Thymus (tissue), 11 donors: ENCODE data around the gene CAMTA1. TPM values are rescaled to one million over a fixed set of nuclear protein-coding genes. Genes with fewer than 3 reads are reported as not detected.

Source experiments
- DNase-seq, 9 donors: peaks; one replicate each; pipeline ENCODE4 v3.0.0-alpha.2; 2013; ENCODE audit warnings: low spot score in 9 of 9, low read depth in 6 of 9, missing footprints in 1 of 9
- H3K27ac ChIP-seq, 2 donors: one replicate each; pipeline ENCODE4 v1.5.1; 2013; ENCODE audit warnings: control low read depth in 1 of 2, low read depth in 1 of 2, low read length in 1 of 2, mild to moderate bottlenecking in 1 of 2, moderate library complexity in 1 of 2
- H3K27me3 ChIP-seq, 2 donors: one replicate each; pipeline ENCODE4 v1.5.1; 2013; ENCODE audit warnings: low read length in 1 of 2; ENCODE audit not compliant: control insufficient read depth in 2 of 2, insufficient read depth in 1 of 2
- H3K36me3 ChIP-seq, 2 donors: one replicate each; pipeline ENCODE4 v1.5.1; 2013; ENCODE audit warnings: low read length in 1 of 2, mild to moderate bottlenecking in 1 of 2, moderate library complexity in 1 of 2; ENCODE audit not compliant: control insufficient read depth in 2 of 2, insufficient read depth in 2 of 2
- H3K4me1 ChIP-seq, 2 donors: one replicate each; pipeline ENCODE4 v1.5.1; 2013; ENCODE audit warnings: low read length in 2 of 2; ENCODE audit not compliant: control insufficient read depth in 2 of 2, insufficient read depth in 2 of 2
- H3K4me3 ChIP-seq, 2 donors: one replicate each; pipeline ENCODE4 v1.5.1; 2013; ENCODE audit warnings: low read length in 2 of 2, control low read depth in 1 of 2, mild to moderate bottlenecking in 1 of 2
- H3K9me3 ChIP-seq, 2 donors: one replicate each; pipeline ENCODE4 v1.5.1; 2013; ENCODE audit warnings: low read length in 1 of 2, mild to moderate bottlenecking in 1 of 2; ENCODE audit not compliant: control insufficient read depth in 2 of 2, insufficient read depth in 1 of 2
- WGBS: extraction: QIAGEN DNeasy Blood & Tissue Kit; methylation state at CpG from one replicate; pipeline ENCODE4 v1.1.7; 2013; 5-methylcytosine and 5-hydroxymethylcytosine counted together
- polyA plus RNA-seq: library from polyadenylated mRNA; stranded (reverse); fragments of 200-250 nt; gene quantifications from one replicate; pipeline ENCODE4 v1.2.3, GENCODE V29; 2013
- total RNA-seq: library from RNA; stranded (reverse); fragments of 120-200 nt; gene quantifications from one replicate; pipeline ENCODE4 v1.2.4, GENCODE V29; 2013
- donor health status: healthy.

The CAMTA1 gene
- total and polyA plus RNA-seq, 2 donors = 32.0 to 158 TPM

DNA sequence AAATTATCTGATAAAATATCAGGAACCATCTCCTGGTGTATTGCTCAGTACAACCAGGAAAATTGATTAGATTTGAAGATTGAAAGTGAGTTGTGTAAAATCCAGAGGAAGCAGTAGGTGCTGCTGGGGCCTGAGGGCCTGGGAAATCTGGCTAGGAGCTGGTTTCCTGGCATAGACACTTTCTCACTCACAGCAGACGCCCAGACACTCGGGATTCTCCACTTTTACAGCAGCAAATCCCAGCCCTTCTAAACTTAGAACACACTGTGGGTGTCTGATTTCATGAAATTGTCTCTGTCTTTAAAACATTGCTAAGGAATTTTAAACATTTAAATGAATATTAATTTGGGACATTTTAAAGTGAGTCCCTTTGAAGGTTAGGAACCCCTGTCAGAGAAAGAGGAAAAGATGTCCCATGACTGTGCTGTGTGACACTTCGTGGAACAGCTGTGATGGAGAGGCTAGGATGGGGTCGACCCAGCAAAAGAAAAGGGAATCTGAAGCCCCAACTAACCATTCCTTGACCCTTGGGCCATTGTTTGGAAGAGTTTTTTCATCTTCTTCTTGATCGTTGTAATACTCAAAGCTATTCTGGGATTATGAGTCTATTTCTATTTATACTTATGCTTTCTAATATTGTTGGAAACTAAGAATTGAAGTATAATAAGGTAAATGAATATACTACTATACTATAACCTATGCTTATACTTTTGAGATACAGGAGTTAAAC lies 936.9 kb downstream of the CAMTA1 start:
- DNase-seq = no peak
- no peaks in the 10 kb centered on the region for H3K36me3 ChIP-seq
- no peaks in the 10 kb centered on the region for H3K9me3 ChIP-seq
- H3K27me3 ChIP-seq = peaks cover 0 to 3% of the 10 kb centered on the region in 2 donors
- no peak overlapping the region for H3K27ac ChIP-seq
- 90% methylated on average over 5 of the region's 5 CpGs for WGBS
- no peak overlapping the region for H3K4me3 ChIP-seq
- no peaks in the 10 kb centered on the region for H3K4me1 ChIP-seq

DNA sequence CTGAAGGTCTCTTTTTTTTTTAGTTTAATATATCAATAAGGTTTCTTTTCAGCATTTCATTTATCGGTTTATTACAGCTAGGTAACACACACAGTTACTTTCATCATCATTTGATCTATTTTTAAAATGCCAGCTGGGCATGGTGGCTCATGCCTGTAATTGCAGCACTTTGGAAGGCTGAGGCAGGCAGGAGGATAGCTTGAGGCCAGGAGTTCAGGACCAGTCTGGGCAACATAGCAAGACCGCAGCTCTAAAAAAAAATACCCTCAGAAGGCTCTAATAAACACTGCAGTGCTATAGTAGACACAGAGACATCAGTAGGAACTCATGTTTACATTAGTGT lies 937.4 kb downstream of the CAMTA1 start:
- Histone ChIP-seq H3K4me3 (no peak overlapping the region), H3K36me3 (no peaks in the 10 kb centered on the region), H3K4me1 (no peaks in the 10 kb centered on the region), H3K9me3 (no peaks in the 10 kb centered on the region), H3K27me3 (peaks cover 0 to 3% of the 10 kb centered on the region in 2 donors), H3K27ac (no peak overlapping the region)
- 96% methylated on average over 2 of the region's 2 CpGs for WGBS
- no peak for DNase-seq

DNA sequence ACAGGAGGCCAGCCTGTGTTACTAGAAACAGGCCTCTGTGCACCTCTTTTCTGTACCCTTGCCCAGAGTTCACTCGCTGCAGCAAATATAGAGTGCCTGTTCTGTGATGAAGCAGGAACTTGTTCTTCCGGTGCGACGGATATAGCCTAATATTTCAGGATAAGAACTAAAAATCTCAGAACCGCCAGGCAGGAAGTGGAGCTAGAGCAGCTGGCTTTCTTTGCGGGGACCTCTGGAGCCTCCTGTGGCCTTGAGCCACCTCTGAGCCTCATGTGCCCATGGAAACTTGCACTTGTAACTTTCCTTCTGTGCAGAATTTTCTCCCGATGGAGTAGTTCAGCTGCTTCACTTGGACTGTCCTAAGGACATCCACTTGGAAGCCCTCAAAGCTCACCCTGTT lies 941.4 kb downstream of the CAMTA1 start:
- Histone ChIP-seq H3K36me3 (no peaks in the 10 kb centered on the region), H3K9me3 (no peaks in the 10 kb centered on the region), H3K27me3 (no peaks in the 10 kb centered on the region), H3K27ac (no peak overlapping the region), H3K4me3 (no peak overlapping the region), H3K4me1 (no peaks in the 10 kb centered on the region)
- 6% methylated on average over 7 of the region's 7 CpGs for WGBS
- DNase-seq = no peak

DNA sequence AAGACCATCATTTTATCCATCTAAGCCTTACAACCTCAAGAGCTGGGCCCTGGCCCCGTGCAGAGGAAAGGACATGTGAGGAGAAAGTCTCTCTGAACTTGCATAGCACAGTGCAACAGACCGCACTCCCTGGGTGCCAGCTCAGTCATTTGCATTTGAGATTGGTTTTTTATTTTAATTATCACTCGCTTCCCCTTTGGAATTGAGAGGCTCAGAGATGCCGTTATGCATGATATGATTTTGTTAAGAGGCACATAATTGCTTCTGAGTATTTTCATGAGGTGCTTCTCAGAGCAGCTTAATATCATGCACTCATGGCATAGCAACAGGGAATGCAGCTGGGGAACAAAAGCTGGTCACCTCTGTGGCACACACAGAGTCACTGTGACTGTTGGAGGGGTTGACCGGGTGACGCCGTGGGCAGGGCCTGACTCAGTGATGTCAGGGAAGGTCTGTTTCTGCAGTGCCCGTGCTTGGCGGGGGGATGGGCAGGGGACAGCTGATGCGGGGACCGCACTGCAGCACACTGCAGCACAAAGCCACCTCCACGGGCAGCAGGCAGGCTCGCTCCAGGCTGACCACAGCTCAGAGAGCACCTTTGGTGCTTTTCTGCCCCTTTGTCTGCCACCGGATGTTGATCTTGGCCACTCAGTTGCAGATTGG lies 942.7 kb downstream of the CAMTA1 start:
- no peak overlapping the region for H3K27ac ChIP-seq
- no peaks in the 10 kb centered on the region for H3K27me3 ChIP-seq
- no peak overlapping the region for H3K4me3 ChIP-seq
- H3K36me3 ChIP-seq = no peaks in the 10 kb centered on the region
- no peaks in the 10 kb centered on the region for H3K4me1 ChIP-seq
- WGBS = 95% methylated on average over 14 of the region's 14 CpGs
- DNase-seq = no peak
- H3K9me3 ChIP-seq = no peaks in the 10 kb centered on the region

DNA sequence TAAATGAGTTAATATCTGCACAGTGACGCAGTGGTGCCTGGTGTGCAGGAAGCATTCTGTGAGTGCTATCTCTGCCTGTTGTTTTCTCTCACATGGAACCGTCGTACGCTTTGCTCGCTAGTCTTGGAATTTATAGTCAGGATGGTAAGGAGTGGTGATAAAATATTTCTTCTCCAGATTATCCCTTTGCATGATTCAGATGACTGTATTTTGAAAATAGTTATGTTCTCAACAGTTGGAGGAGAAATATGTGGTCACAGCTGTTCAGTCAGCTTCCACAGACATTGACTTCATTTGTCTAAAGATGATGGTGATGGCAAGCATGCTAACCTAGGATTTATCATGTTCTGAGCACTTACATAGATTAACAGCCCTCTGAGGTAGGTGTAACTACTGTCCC lies 944.5 kb downstream of the CAMTA1 start:
- WGBS = 96% methylated on average over 5 of the region's 5 CpGs
- no peaks in the 10 kb centered on the region for H3K4me1 ChIP-seq
- H3K9me3 ChIP-seq = no peaks in the 10 kb centered on the region
- no peaks in the 10 kb centered on the region for H3K36me3 ChIP-seq
- H3K27ac ChIP-seq = no peak overlapping the region
- DNase-seq = no peak
- no peak overlapping the region for H3K4me3 ChIP-seq
- no peaks in the 10 kb centered on the region for H3K27me3 ChIP-seq

DNA sequence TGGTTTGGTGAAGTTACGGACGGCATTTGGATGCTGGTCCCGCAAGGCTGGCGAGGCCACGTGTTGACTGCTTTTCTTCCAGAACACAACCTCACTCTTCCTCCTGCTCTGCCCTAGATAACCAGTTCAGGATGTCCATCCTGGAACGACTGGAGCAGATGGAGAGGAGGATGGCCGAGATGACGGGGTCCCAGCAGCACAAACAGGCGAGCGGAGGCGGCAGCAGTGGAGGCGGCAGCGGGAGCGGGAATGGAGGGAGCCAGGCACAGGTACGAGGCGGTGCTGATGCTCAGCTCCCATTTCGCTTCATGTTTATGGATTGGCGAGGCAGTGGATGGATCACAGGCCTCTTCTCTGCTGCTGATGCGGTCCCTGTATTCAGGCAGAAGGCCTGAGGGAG lies 947.1 kb downstream of the CAMTA1 start:
- H3K4me3 ChIP-seq = no peak overlapping the region
- 97% methylated on average over 19 of the region's 19 CpGs for WGBS
- no peaks in the 10 kb centered on the region for H3K27me3 ChIP-seq
- no peaks in the 10 kb centered on the region for H3K4me1 ChIP-seq
- DNase-seq = no peak
- H3K9me3 ChIP-seq = no peaks in the 10 kb centered on the region
- no peak overlapping the region for H3K27ac ChIP-seq
- H3K36me3 ChIP-seq = no peaks in the 10 kb centered on the region

DNA sequence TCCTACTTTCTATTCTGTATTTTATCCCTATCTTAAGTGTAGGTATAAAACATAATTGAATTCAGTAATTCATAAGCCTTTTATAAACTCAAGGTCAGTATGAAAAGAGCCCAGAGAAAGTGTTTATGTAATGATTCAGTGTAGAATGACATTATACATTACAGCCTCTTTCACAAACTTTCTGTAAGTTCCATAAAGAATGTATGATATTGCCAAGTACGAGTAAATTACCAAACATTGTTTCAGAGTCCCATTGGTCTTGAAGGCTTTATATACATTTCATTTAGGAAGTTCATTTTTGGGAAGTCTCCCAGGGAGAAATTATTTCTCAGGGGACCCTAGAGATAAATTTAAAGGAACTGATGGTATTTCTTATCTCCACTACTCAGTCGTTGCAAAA lies 948.0 kb downstream of the CAMTA1 start:
- DNase-seq = no peak
- H3K9me3 ChIP-seq = no peaks in the 10 kb centered on the region
- H3K4me3 ChIP-seq = no peak overlapping the region
- no peak overlapping the region for H3K27ac ChIP-seq
- no peaks in the 10 kb centered on the region for H3K27me3 ChIP-seq
- no peaks in the 10 kb centered on the region for H3K36me3 ChIP-seq
- H3K4me1 ChIP-seq = no peaks in the 10 kb centered on the region
- 52% methylated on average over 2 of the region's 2 CpGs for WGBS

DNA sequence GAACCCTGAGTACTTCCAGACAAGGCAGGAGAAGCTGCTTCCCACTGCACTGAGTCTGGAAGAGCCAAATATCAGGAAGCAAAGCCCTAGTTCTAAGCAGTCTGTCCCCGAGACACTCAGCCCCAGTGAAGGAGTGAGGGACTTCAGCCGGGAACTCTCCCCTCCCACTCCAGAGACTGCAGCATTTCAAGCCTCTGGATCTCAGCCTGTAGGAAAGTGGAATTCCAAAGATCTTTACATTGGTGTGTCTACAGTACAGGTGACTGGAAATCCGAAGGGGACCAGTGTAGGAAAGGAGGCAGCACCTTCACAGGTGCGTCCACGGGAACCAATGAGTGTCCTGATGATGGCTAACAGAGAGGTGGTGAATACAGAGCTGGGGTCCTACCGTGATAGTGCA lies 952.8 kb downstream of the CAMTA1 start:
- no peaks in the 10 kb centered on the region for H3K36me3 ChIP-seq
- DNase-seq = no peak
- 96% methylated on average over 6 of the region's 6 CpGs for WGBS
- H3K4me1 ChIP-seq = no peaks in the 10 kb centered on the region
- H3K27ac ChIP-seq = no peak overlapping the region
- H3K4me3 ChIP-seq = no peak overlapping the region
- H3K9me3 ChIP-seq = no peaks in the 10 kb centered on the region
- H3K27me3 ChIP-seq = no peaks in the 10 kb centered on the region

DNA sequence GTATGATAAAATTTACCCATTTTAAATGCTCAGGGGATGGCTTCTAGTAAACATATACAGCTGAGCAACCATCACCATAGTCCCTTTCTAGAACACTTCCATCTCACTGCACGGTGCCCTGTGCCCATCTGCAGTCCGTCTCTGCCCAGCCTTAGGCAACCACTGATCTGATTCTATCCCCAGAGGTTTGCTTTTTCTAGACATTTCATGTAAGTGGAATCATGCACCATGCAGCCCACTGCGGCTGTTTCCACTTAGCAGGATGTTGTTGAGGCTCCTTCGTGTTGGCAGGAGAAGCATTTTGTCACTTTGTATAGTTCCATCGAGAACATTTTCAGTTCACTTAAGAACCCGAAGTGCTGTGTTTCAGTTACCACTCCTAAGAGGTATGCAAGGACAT lies 958.1 kb downstream of the CAMTA1 start:
- Histone ChIP-seq H3K27me3 (no peaks in the 10 kb centered on the region), H3K4me1 (no peaks in the 10 kb centered on the region), H3K9me3 (no peaks in the 10 kb centered on the region), H3K4me3 (no peak overlapping the region), H3K27ac (no peak overlapping the region), H3K36me3 (no peaks in the 10 kb centered on the region)
- 97% methylated on average over 6 of the region's 6 CpGs for WGBS
- no peak for DNase-seq
